Measurements from ENCODE around the gene NEU4.

DNA sequence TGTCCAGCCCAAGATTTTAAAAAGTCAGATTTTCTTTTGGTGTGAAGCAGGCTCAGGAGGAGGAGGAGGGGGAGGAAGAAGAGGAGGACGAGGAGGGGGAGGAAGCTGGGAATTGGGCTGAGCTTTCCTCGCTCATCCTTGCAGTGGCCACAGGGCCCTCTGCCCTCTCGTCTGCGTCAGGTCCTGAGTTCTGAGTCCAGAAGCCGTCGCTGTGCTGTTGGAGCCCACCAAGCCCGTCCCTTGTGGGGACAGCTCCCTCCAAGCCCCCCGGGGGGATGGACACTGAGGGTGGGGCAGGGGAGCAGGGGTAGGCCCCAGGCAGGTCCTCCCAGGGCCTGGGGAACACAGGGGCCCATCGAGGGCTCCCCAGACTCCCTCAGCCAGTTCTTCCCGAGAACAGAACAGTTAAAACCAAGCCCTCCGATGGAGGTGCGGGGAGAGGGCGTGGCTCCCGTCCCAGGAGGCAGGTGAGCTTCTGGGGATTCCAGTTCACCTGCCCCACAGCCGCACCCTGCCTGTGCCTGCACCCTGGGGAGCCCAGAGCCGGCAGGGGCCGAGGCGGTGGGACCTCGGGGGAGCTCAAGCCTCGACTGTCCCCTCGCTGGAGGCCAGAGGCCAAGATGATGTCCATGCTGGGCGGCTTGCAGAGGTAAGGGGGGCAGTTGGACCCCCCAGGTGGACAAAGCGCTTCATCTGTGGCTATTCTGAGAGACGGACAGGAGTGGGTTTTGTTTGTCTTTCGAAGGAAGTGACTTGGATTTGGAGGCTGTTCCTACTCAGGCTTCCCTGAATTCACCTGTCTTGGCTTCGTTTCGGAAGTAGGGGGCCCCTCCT is 32.4 kb upstream of the NEU4 start, which contains the start of gene GAL3ST2:
- TF ChIP-seq EZH2 (IDR thresholded peaks at IDR 0.05) (no peak), POLR2AphosphoS5 (IDR thresholded peaks at IDR 0.05; ENCODE audit: borderline replicate concordance, low read depth, low read length) (no peak)

Data from SK-N-MC (cell line).